Upper lobe of right lung (tissue), 1 donor: ENCODE measurements around the gene PXDC1. TPM values are rescaled to one million over a fixed set of nuclear protein-coding genes. Genes with fewer than 3 reads are reported as not detected.

Source experiments
- ATAC-seq: fragments of 200-7000 bp; cut with Tn5 transposase; one replicate; pipeline ENCODE4 v1.9.1; 2020; ENCODE audit warnings: mild to moderate bottlenecking, moderate library complexity
- DNase-seq: peaks from one replicate; pipeline ENCODE4 v3.0.0-alpha.2; 2020
- H3K27ac ChIP-seq: fragments of 200-600 bp; one replicate; pipeline ENCODE4 v1.8.0; 2022
- H3K27me3 ChIP-seq: fragments of 200-600 bp; one replicate; pipeline ENCODE4 v1.8.0; 2022; ENCODE audit warnings: mild to moderate bottlenecking
- H3K36me3 ChIP-seq: fragments of 200-600 bp; one replicate; pipeline ENCODE4 v1.8.0; 2022
- H3K4me1 ChIP-seq: fragments of 200-600 bp; one replicate; pipeline ENCODE4 v1.8.0; 2022
- H3K4me3 ChIP-seq: fragments of 200-600 bp; one replicate; pipeline ENCODE4 v1.8.0; 2022; ENCODE audit warnings: mild to moderate bottlenecking
- H3K9me3 ChIP-seq: fragments of 200-600 bp; one replicate; pipeline ENCODE4 v1.8.0; 2022
- intact Hi-C: fragments of 100-400 bp; cut with DNase I; formaldehyde crosslinking; loops from one replicate; pipeline ENCODE4 v1.11.0; 2022
- total RNA-seq: library from RNA; stranded (reverse); fragmentation: NEBNext Ultra II Directional; extraction: Animal tissue kit (Norgen Biotek cat#: 25700); gene quantifications from one replicate; pipeline ENCODE4 v1.2.1, GENCODE V29; 2021
- TF ChIP-seq, protein P1 (sequence below): fragments of 200-600 bp; IDR thresholded peaks from one replicate; pipeline ENCODE4 v1.8.0; 2022; ENCODE audit warnings: antibody characterized with exemption
- donor health status: DM: no; HTN: yes; CAD: no; lungs with severe emphysema.

Gene PXDC1
- total RNA-seq, 1 donor from 2014 or later, result 70.8 TPM

DNA sequence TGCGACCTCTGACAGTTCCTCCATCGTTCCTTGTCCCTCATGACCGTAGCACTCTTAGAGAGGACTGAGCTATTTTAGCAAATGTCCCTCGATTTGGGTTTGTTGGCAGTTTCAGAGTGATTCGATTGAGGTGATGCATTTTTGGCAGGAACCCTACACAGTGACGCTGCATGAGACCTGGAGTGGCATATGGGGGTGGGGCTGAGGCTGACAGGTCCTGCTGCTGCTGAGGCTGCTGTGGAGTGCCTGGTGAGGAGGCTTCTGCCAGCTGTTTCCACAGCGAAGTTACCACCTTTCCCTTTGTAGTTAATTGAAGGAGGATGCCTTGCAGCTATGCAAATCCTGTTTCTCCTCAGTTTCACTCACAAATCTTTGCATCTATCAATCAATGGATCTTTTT, 19.8 kb downstream of the PXDC1 start:
- Histone ChIP-seq H3K27me3 (no peaks in the 10 kb centered on the region), H3K27ac (no peak overlapping the region), H3K9me3 (no peaks in the 10 kb centered on the region), H3K36me3 (peaks cover 67% of the 10 kb centered on the region), H3K4me3 (no peak overlapping the region), H3K4me1 (peaks cover 3% of the 10 kb centered on the region)
- ATAC-seq, result no peak
- DNase-seq, result no peak
- intact Hi-C loops, result no loop called here
- TF ChIP-seq, protein P1, sequence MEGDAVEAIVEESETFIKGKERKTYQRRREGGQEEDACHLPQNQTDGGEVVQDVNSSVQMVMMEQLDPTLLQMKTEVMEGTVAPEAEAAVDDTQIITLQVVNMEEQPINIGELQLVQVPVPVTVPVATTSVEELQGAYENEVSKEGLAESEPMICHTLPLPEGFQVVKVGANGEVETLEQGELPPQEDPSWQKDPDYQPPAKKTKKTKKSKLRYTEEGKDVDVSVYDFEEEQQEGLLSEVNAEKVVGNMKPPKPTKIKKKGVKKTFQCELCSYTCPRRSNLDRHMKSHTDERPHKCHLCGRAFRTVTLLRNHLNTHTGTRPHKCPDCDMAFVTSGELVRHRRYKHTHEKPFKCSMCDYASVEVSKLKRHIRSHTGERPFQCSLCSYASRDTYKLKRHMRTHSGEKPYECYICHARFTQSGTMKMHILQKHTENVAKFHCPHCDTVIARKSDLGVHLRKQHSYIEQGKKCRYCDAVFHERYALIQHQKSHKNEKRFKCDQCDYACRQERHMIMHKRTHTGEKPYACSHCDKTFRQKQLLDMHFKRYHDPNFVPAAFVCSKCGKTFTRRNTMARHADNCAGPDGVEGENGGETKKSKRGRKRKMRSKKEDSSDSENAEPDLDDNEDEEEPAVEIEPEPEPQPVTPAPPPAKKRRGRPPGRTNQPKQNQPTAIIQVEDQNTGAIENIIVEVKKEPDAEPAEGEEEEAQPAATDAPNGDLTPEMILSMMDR, result no peak

DNA sequence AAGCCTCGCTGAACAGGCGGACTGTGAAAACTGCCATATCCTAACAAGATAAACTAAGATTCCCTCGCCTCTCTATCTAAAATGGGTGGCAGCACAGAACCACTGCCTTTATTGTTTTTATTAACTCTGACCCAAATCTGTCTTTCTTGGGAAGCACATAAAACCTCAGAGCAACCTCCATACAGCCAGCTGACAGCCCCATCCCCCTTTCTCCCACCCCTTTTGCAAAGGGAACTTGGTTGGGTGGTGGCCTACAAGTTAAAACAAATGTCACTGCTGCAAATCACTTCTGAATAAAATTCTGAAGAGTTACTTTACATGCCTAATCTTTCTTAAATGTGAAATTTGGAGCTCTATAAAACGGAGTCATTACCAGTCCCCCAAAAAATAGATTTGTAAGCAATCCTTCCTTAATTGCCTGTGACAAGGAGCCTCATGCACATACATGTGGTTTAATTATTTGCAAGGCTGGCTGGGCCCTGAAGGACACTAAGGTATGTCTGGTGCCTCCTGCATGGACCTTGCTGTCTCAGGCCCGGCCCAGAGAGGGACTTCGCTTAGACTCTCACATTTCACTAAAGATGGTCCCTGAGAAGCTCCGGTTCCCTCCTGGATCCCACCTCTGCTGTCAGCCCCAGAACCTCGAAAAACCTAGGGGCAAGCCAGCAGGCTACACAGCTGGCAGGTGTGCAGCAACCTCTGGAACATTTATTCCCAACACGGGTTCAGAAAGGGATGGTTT, 21.7 kb downstream of the PXDC1 start:
- H3K4me3 ChIP-seq, result no peak overlapping the region
- TF ChIP-seq, protein P1, result no peak
- no peak for DNase-seq
- peaks cover 67% of the 10 kb centered on the region for H3K36me3 ChIP-seq
- intact Hi-C loops, result loop anchor here (5.0 kb wide), 1 partner anchor 447 kb away; no protein-coding TSS in a partner anchor
- H3K9me3 ChIP-seq, result no peaks in the 10 kb centered on the region
- H3K27me3 ChIP-seq, result no peaks in the 10 kb centered on the region
- H3K4me1 ChIP-seq, result peaks cover 3% of the 10 kb centered on the region
- no peak overlapping the region for H3K27ac ChIP-seq
- no peak for ATAC-seq

DNA sequence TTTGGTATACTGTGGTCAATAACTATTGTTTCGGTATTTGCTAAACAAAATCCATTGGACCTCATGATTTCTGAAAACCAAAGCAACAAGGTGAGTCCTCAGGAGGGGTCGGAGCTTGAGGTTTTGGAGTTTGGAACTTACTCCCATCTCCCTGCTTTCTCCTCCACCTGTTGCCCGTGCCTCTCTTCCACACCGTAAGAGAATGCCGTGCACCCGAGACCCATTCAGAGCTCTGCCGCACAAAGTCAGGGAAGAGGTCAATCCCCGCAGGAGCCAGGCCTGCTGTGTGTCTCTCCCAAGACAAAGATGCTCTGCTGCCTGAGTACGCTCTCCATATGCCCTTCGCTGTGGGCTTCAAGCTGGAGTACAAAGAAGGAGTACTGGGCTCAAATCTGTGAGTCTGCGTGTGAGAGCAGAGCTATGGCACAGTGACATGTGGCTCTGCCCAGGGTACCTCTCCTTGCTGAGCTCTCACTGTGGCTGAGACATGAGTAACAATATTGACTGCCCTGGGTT, 23.9 kb downstream of the PXDC1 start:
- peaks cover 68% of the 10 kb centered on the region for H3K36me3 ChIP-seq
- peaks cover 3% of the 10 kb centered on the region for H3K4me1 ChIP-seq
- DNase-seq (no peak), ATAC-seq (no peak)
- no peaks in the 10 kb centered on the region for H3K9me3 ChIP-seq
- H3K27me3 ChIP-seq, result no peaks in the 10 kb centered on the region
- H3K4me3 ChIP-seq, result no peak overlapping the region
- H3K27ac ChIP-seq, result no peak overlapping the region
- intact Hi-C loops, result loop anchor here (5.0 kb wide), 1 partner anchor 445 kb away; no protein-coding TSS in a partner anchor
- TF ChIP-seq, protein P1, result no peak

DNA sequence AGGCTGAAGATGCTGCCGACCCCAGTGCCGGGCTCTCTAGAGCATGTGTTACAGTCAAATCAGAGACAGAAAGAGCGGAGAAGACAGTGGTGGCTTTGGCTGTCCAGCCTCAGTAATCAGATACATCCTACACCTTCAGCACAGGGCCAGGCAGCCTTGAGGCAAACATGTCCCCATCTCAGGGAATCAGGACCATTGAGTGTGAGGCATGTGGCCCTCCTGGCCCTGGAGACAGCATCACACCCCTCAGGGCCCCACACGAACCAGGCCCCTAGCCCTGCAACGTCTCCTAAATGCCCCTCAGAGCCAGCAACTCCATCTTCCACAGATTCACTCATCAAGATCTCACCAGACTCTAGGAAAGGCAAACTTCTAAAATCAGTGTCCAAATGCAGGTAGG, 24.5 kb downstream of the PXDC1 start:
- TF ChIP-seq, protein P1, result no peak
- H3K4me3 ChIP-seq, result no peak overlapping the region
- DNase-seq, result no peak
- H3K4me1 ChIP-seq, result peaks cover 1% of the 10 kb centered on the region
- H3K27me3 ChIP-seq, result no peaks in the 10 kb centered on the region
- peaks cover 74% of the 10 kb centered on the region for H3K36me3 ChIP-seq
- intact Hi-C loops, result loop anchor here (5.0 kb wide), 1 partner anchor 445 kb away; no protein-coding TSS in a partner anchor
- ATAC-seq, result no peak
- no peak overlapping the region for H3K27ac ChIP-seq
- H3K9me3 ChIP-seq, result no peaks in the 10 kb centered on the region

DNA sequence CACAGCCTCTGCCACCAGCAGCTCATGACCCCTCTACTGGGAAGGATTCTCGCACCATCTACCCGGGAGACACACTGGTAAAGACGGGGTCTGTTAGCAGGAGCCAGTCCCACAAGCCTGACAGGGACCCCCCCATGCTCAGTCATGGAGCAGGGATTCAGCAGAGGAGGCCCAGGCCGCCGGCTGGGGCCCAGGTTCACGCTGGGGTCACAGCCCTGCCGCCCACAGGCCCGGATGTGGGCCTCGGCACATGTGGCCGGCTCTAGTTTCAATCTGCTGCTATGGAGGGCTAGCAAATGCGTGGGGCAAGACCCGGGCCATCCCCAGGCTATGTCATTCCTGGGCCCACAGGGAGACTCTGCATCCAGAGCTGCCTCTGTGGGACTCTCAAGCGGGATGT, 25.1 kb downstream of the PXDC1 start:
- Histone ChIP-seq H3K9me3 (no peaks in the 10 kb centered on the region), H3K4me1 (peaks cover 6% of the 10 kb centered on the region), H3K4me3 (no peak overlapping the region), H3K36me3 (peaks cover 80% of the 10 kb centered on the region), H3K27ac (no peak overlapping the region), H3K27me3 (no peaks in the 10 kb centered on the region)
- no peak for ATAC-seq
- TF ChIP-seq, protein P1, result no peak
- DNase-seq, result no peak
- intact Hi-C loops, result loop anchor here (5.0 kb wide), 1 partner anchor 444 kb away; no protein-coding TSS in a partner anchor
